DMS114 treated with DMSO at 0.1 percent for 48 hours (cell line): Measurements from ENCODE around the gene GPT2.
"Not testable (repeated sequence)": the region's sequence is repeated elsewhere in the genome, so short reads cannot be mapped to it uniquely, and the experiment has no call there.

Experiments used
- DNase-seq: peaks from one replicate; lab custom pipeline; 2025; ENCODE audit not compliant: unreplicated experiment; lab: John Stamatoyannopoulos, UW

The GPT2 gene

DNA sequence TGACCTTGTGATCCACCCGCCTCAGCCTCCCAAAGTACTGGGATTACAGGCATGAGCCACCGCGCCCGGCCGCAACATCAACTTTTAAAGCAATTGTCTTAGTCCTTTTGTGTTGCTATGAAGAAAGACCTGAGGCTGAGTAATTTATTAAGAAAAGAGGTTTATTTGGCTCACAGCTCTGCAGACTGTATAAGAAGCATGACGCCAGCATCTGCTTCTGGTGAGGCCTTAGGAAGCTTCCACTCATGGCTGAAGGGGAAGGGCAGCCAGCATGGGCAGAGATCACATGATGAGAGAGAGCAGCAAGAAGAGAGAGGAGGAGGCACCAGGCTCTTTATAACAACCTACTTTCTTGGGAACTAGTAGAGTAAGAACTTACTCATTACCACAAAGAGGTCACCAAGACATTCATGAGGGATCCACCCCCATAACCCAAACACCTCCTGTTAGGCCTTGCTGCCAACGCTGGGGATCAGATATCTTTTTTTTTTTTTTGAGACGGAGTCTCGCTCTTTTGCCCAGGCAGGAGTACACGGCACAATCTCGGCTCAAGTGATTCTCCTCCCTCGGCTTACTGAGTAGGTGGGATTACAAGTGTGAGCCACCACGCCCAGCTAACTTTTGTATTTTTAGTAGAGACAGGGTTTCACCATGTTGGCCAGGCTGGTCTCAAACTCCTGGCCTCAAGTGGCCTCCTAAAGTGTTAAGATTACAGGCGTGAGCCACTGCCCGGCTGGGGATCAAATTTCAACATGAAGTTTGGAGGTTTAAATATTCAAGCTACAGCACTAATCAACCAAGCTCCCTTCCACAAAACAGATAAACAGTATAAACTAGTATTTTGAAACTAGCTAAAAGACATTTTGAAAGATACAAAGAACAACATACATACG is 21.4 kb upstream of the GPT2 start:
- no peak for DNase-seq

DNA sequence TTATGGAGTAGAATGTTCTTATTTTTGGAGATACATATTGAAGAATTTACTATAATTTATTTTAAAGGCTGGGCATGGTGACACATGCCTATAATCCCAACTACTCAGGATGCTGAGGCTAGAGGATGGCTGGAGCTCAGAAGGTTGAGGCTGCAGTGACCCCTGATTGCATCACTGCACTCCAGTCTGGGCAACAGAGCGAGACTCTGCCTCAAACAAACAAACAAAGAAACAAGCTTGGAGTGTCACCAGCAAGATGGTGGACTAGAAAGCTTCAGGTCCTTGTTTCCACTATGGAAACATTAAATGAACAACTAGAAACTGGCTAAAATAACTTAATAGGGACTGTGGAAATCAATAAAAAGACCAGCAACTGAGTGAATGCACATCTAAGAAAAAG is 17.9 kb upstream of the GPT2 start:
- DNase-seq = no peak

DNA sequence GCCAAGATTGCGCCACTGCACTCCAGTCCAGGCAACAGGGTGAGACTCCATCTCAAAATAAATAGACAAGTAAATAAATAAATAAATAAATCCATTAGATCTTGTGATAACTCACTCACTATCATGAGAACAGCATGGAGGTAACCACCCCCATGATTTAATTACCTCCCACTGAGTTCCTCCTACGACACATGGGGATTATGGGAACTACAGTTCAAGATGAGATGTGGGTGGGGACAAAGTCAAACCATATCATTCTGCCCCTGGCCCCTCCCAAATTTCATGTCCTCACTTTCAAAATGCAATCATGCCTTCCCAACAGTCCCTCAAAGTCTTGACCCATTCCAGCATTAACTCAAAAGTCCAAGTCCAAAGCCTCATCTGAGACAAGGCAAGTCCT is 16.7 kb upstream of the GPT2 start:
- DNase-seq = not testable (repeated sequence)

DNA sequence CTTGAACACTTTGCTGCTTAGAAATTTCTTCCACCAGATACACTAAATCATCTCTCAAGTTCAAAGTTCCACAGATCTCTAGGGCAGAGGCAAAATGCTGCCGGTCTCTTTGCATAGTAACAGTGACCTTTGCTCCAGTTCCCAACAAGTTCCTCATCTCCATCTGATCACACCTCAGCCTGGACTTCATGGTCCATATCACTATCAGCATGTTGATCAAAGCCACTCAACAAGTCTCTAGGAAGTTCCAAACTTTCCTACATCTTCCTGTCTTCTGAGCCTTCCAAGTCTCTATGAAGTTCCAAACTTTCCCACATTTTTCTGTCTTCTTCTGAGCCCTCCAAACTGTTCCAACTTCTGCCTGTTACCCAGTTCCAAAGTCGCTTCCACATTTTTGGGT is 15.3 kb upstream of the GPT2 start:
- DNase-seq = not testable (repeated sequence)

DNA sequence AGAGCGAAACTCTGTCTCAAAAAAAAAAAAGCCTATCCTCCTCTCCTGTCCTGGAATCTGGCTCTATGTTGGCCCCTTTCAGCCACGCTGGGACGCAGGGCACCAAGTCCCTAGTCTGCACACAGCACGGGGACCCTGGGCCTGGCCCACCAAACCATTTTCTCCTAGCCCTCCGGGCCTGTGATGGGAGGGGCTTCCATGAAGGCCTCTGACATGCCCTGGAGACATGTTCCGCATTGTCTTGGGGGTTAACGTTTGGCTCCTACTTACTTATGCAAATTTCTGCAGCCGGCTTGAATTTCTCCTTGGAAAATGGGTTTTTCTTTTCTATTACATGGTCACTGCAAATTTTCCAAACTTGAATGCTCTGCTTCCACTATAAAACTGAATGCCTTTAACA is 12.6 kb upstream of the GPT2 start:
- no peak for DNase-seq

DNA sequence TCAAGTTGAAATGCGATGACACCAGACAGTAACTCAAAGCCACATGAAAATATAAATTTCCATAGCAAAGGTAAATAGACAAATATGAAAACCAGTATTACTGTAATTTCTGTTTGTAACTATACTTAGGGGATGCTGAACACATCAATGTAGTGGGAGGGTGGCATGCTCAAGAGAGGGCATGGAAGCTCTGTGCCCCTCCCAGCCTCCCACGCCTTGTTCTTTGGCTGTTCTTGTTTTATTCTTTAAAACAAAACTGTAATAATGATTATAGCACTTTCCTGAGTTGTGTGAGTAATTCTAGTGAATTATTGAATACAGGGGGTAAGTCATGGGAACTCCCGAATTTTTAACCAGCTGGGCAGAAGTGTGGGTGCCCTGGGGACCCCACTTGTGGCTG is 11.0 kb upstream of the GPT2 start:
- DNase-seq = no peak

DNA sequence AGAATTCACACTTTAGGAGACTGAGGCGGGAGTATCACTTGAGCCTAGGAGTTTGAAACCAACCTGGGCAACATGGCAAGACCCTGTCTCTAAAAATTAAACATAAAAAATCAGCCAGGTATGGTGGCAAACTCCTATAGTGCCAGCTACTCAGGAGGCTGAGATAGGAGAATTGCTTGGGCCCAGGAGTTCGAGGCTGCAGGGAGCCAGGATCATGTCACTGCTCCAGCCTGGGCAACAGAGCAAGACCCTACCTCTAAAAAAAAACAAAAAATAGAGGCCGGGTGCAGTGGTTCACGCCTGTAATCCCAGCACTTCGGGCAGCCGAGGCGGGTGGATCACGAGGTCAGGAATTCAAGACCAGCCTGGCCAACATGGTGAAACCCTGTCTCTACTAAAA is 8.9 kb upstream of the GPT2 start:
- DNase-seq = no peak

DNA sequence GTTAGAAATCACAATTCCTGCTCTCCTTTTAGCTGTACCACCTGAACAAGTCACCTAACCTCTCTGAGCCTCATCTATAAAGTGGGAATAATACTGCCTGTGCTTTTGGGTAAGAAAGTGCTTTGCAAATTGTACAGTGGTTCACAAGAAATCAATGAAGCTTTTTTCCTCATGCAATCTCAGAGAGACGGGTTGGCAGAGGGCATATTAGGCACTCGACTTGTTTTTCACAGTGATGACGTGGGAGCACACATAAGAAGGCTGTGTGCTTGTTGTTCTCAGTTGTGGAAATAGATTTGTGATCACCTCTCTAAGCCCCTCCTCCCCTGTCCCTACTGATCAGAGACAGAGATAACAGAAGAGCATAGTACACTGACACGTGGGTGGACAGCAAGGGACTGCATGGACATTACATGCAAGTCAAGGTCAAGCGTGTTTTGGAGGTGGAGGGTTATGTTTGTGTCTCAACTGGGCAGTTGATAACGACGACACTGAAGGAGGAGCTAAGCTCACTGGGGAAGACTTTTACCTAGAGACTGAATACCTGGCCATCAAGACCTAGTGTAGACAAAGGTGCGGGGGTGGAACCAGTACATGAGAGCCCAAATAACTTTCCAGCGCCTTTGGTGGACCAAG is 1.7 kb upstream of the GPT2 start:
- no peak for DNase-seq

DNA sequence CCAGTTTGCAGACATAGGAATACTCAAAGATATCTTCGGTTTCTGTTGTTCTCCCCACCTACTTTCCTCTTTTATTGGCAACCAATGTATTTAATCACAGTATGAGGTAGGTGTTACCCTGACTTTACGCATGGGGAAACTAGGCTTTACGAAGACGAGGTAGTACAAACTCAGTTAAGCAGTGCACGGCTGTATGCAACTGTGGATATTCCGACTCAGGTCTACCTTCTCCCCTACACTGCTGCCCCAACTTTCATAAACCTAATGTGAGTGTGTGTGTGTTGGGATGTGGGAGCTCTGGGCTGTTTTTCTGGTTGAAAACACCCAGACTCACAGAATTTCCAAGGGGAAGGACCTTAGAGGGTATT is 1.2 kb upstream of the GPT2 start:
- no peak for DNase-seq

DNA sequence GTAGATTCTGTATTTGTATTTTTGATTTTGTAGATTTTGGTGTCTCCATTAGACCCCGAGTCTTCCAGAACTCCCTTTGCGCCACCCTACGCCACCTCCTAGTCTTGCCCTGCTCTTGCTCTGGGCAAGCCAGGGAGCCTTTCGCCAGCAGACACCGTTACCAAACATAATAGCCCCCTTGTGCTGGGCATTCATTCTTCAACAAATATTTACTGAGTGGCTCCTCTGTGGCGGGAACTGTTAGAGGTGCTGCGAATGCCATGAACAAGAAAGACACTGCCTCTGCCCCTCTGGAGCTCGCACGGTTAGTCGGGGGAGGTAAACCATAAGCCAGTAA is 841 bp upstream of the GPT2 start:
- no peak for DNase-seq

DNA sequence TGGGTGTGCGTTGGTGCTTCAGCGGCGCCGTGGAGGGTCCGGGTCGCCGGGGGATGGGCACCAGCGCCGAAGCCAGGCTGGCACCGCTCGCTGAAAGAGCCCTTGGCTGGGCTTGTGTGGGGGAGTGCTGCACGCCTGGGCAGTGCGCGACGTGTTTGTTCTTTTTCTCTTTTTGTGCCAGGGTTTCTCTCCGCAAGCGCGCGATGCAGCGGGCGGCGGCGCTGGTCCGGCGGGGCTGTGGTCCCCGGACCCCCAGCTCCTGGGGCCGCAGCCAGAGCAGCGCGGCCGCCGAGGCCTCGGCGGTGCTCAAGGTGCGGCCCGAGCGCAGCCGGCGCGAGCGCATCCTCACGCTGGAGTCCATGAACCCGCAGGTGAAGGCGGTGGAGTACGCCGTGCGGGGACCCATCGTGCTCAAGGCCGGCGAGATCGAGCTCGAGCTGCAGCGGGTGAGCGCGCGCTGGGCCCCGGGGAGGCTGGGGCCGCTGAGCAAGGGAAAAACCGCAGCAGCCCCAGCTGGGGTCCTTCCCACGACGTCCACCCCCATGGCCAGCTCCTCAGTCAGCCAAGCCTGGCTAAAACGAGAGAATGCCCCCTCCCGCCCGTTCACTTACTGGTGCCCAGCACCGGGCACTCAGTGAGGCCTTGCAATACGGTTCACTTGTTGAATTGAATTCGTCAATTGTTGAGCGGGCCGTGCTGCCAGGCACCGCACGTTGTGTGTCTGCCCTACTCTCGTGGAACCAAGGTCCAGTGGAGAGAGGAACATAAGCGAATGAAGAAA is 541 bp downstream of the GPT2 start:
- DNase-seq = no peak

DNA sequence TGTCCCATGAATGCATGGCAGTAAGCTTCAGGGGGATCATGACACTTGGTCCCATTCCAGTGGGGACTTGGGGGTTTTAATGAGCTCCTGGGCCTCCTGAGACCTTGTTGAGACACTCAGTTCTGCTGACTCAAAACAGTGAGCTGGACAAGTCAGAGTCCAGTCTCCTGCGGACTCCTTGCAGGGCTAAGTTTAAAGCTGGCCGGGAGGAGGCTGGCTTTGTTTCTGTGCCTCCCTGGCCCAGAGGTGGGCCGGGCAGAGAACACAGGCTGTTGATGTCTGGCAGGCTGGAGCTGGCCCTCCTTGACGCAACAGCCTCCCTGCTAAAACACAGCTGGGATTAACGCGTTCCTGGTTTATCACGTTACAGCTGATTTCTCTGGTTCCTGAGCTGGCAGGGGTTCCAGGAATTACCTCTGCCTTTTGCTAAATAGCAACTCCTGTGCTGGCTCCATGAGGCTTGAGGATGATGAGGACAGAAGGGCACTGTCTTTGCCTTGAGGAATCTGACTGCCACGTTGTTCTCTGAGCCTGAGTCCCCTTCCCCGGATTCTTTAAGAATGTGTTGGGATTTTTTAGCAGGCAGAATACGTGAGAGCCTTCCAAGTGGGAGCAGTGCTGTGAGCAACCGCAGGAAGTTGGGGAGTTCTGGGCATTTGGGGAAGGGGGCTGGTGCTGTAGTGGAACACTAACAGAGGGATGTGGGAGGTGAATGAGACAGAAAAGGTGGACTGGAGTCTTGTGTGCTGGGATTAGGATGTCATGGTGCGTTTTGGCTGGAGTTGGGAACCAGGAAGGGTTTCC is 2.0 kb downstream of the GPT2 start:
- DNase-seq = no peak

DNA sequence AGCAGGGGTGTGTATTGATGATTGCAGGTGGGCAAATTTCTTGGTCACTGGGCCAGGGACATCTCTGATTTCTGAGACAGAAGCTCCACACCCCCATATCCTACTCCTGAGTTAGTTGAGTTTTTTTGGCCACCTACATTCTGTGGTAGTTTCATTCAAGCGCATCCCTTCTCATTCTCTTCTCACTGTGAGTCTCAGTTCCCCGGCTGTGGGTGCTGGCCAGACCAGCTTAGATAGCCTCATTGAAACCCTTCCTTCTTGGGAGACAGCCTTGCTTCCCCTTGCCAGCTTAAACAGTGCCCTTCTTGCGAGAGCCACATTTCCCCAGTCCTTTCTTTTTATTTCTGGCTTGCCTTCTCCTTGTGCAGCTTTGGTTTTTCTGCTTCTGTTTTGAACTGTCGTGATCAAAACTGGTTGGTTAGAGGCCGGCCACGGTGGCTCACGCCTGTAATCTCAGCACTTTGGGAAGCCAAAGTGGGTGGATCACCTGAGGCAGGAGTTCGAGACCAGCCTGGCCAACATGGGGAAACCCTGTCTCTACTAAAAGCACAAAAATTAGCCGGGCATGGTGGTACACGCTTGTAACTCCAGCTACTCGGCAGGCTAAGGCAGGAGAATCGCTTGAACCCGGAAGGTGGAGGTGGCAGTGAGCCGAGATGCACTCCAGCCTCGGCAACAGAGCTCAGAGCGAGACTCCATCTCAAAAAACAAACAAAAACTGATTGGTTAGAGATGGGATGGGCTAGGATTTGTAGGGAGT is 2.8 kb downstream of the GPT2 start:
- DNase-seq = no peak

DNA sequence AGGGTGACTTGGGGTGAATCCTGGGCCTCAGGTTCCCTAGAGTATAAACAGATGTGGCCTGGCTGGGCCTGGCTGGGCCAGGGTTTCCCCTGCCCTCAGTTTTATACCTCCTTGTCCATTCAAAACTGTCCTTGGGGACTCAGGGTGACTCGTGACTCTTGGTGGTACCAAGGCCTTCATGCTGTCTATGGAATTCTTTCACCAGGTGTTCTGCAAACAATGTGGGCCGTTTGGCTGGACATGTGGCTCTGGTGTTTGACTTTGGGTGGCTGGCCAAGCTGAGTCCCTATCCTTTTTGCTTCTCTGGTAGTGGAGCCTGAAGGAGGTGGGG is 3.3 kb downstream of the GPT2 start:
- no peak for DNase-seq

DNA sequence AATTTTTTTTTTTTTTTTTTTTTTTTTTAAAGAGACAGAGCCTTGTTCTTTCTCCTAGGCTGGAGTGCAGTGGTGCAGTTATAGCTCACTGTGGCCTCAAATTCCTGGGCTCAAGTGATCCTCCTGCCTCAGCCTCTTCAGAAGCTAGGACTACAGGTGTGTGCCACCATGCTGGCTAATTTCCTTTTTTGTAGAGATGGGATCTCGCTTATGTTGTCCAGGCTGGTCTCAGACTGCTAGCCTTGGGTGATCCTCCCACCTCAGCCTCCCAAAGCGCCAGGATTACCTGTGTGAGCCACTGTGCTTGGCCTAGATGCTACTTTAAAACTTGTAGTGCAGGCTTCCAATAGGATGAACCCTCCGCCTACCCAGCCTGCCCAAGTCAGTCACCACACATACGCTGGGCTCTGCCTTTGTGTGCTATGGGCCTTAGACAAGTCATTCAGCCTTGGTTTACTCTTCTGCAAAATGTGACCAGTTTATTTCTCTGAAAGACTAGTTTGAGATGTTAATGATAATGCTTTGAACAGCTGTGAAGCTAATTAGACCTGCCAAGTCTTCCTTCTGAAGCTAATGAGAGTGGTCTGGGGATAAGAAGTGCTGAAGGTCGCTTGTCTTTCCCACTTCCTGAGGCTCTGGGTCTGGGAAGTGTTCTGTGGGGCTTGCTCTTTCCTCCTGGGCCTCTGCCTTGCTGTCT is 5.2 kb downstream of the GPT2 start:
- no peak for DNase-seq

DNA sequence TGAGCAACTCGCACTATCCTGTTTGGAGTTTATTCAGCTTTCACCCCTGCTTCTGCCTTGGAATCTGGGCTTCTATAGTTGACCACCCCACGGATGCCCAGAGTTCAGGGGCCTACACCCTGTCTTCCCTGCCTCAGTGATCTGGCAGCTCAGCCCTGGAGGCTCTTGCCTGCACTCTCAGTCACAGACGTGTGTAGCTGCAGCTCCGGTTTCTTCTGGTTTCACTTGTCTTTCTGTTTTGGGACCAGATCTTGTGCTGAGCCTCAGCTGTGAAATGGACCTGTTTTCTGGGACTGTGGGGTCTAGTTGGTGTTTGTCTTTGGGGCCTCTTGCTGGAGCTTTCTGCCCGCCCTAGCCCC is 5.8 kb downstream of the GPT2 start:
- no peak for DNase-seq

DNA sequence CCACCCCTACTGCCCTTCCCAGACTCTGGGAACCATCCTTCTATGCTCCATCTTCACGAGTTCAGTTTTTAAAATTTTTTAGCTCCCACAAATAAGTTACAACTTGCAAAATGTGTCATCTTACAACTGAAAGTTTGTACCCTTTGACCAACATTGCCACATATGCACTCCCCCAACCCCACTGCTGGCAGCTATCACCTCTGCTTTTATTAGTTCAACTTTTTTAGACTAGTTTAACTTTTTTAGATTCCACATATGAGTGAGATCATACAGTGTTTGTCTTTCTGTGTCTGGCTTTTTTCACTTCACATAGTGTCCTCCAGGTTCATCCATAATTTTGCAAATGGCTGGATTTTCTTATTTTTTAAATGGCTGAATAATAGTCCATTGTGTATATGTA is 7.7 kb downstream of the GPT2 start:
- DNase-seq = no peak

DNA sequence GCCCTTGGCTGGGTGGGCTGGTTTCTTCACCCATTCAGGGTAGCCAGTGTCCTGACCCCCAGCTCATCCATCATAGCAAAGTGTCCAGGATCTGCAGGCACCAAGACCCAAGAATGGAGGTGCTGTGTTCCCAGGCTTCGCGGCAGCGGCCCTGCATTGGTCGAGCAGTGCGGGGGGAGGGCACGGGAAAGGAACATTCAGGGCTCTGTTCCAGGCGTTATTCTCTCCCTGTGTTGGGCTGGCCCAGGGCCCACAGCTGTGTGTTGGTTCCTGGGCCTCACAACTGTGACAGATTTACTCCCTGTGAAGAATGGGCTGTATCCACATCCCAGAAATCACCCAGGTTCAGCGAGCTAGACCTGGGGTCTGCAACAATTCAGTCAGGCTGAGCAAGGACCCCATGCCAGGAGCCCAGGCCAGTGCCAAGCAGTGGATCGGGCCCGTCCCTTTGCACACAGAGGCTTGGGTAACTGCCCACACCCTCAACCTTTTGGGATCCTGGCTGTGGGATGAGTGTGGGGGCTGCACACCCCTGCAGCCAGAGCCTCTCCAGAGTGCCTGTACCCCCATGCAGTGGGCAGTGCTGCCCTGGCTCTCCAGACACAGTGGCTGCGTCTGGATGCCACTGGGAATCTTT is 10.0 kb downstream of the GPT2 start:
- DNase-seq = no peak

DNA sequence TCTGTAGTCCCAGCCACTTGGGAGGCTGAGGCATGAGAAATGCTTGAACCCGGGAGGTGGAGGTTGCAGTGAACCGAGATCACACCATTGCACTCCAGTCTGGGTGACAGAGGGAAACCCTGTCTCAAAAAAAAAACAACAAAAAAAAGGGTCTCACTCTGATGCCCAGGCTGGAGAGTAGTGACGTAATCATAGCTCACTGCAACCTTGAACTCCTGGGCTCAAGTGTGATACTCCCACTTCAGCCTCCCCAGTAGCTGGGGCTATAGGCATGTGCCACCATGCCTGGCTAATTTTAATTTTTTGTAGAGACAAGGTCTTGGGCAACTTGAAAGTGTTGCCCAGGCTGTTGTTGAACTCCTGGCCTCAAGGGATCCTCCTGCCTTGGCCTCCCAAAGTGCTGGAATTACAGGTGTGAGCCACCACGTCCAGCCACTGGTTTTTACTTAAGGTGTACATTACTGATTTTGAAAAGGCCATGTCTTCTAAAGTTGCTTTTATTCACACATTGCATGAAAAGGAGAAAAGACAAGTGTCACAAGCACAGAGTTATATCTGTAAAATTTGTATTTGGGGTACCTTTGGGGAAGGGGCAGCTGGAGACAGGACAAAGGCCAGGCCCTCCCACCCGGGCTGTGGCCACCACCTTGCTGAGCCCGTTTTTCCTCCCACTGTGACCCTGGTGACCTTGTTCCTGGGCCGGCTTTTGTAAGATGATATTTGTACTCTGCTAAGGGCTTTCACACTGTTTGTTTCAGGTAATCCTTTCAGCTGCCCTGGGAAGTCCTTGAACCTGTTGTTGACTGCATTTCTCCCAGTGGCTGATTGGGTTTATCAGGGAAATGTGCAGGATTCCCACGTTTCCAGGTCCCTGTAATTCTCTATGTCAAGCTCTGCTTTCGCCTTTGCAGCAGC is 11.5 kb downstream of the GPT2 start:
- no peak for DNase-seq
